ENCODE measurements around the gene PPIP5K2.

- no peak for TF ChIP-seq POLR2AphosphoS5 (IDR thresholded peaks at IDR 0.05)
- no peak for TF ChIP-seq CTCF (IDR thresholded peaks at IDR 0.05 in 8 of 11, conservative IDR thresholded peaks at IDR 0.05 in 3 of 11)
- TF ChIP-seq POLR2A (IDR thresholded peaks at IDR 0.05), result no peak
These were observed 2.1 kb downstream of the PPIP5K2 start for GRCh38 chr5:103122242-103122641.

Data from spleen (tissue), 7 donors.